Stimulated activated CD4-positive, alpha-beta T cell treated with anti-CD3 and anti-CD28 coated beads, Interleukin-1b, Interleukin-23, amount 100 ng/mL, for 4 hours (primary cell): ENCODE measurements around the gene HMGXB4.

Source experiments
- DNase-seq, 2 donors: peaks; one replicate each; pipeline ENCODE4 v3.0.0-alpha.2; 2020; ENCODE audit warnings: low read depth in 2 of 2

The HMGXB4 gene

GRCh38 chr22:35258191-35258988 lies 1.1 kb downstream of the HMGXB4 start:
- DNase-seq = no peak

GRCh38 chr22:35264986-35265385 lies 7.7 kb downstream of the HMGXB4 start:
- no peak for DNase-seq

GRCh38 chr22:35266277-35266676 lies 9.0 kb downstream of the HMGXB4 start:
- no peak for DNase-seq

GRCh38 chr22:35269630-35270029 lies 12.3 kb downstream of the HMGXB4 start:
- DNase-seq = no peak

- DNase-seq = no peak
These were observed 17.0 kb downstream of the HMGXB4 start for GRCh38 chr22:35274154-35274871.

- DNase-seq = no peak
These were observed 18.3 kb downstream of the HMGXB4 start for GRCh38 chr22:35275580-35275979.

- no peak for DNase-seq
These were observed 18.7 kb downstream of the HMGXB4 start for GRCh38 chr22:35276019-35276418.

- DNase-seq = no peak
These were observed 30.8 kb downstream of the HMGXB4 start for GRCh38 chr22:35288116-35288515.

GRCh38 chr22:35292786-35293185 lies 35.5 kb downstream of the HMGXB4 start:
- no peak for DNase-seq

GRCh38 chr22:35296051-35296450 lies 38.8 kb downstream of the HMGXB4 start:
- DNase-seq = no peak

- DNase-seq = peak in 1 of 2 donors; percentile 24
These were observed 42.0 kb downstream of the HMGXB4 start for GRCh38 chr22:35299217-35299672.

- DNase-seq = peak; percentile 99
These were observed 42.6 kb downstream of the HMGXB4 start, which contains the start of gene TOM1 for GRCh38 chr22:35299673-35300499. Gene TOM1, plus strand, starts transcription at chr22:35299894. Its CDS starts 35 bp downstream, at chr22:35299929.

- DNase-seq = no peak
These were observed 44.1 kb downstream of the HMGXB4 start for GRCh38 chr22:35301372-35301874.

- no peak for DNase-seq
These were observed 45.8 kb downstream of the HMGXB4 start for GRCh38 chr22:35303029-35303624.

- DNase-seq = no peak
These were observed 48.3 kb downstream of the HMGXB4 start for GRCh38 chr22:35305525-35306070.

GRCh38 chr22:35306350-35306967 lies 49.2 kb downstream of the HMGXB4 start:
- DNase-seq = no peak

GRCh38 chr22:35307372-35307771 lies 50.1 kb downstream of the HMGXB4 start:
- no peak for DNase-seq

- no peak for DNase-seq
These were observed 50.6 kb downstream of the HMGXB4 start for GRCh38 chr22:35307892-35308291.

GRCh38 chr22:35308480-35309021 lies 51.3 kb downstream of the HMGXB4 start:
- no peak for DNase-seq
